ENCODE results near the gene CCDC152.
A peak's percentile ranks its signal among the peaks of the same experiment; 100 is the strongest.
"Not testable (repeated sequence)": the region's sequence is repeated elsewhere in the genome, so short reads cannot be mapped to it uniquely, and the experiment has no call there.

The CCDC152 gene, protein sequence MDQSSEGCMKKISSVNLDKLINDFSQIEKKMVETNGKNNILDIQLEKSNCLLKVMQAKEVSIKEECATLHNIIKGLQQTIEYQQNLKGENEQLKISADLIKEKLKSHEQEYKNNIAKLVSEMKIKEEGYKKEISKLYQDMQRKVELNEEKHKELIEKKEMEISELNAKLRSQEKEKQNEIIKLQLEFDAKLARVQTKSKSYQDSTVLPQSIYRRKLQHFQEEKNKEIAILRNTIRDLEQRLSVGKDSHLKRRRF

DNA sequence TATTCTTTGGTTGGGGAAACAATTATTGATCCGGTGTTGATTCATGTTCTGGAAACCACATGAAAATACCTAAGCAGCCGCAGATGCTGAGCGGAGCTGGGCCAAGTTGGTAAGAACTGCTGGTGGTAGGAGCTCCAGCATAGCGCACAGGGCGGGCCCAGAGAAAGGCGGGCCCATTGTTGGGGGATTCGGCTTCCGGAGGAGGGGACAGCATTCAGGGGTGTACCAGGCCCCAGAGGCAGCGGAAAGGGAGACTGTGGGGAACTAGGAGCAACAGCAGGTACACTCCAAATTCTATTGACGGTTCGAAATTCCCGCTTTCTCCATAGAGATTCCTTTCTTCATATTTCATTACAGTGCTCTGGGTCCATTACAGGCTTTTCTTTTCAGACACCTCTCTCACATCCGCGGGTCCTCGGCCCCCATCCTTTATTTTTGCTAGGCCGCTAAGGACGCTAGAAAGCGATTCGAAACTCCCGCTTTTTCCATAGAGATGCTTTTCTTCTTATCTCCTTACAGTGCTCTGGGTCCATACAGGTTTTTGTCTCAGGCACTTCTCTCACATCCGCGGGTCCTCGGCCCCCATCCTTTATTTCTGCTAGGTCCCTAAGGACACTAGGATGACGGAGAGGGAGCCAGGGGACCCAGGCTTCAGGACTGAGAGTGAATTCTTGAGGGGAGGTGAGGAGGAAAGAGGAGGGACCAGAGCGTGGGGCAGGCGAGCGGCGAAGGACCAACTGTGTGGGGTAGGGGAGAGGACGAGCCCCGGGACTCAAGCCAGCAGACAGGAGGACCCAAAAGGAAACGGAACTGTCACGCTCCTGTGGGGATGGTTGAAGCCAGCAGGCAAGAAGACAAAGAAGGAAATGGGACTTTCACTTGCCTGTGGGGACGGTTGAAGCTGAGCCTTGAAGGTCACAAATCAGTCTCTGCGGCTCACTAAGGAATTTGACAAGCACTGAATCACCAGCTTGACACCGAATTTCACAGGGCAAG, at the start of gene CCDC152:
CCDC152 (plus strand) TSS at position 213 of the 996 bp plus-strand sequence. CDS start 2,304 bp downstream, outside the sequence.
- DNase-seq, result peak; percentile 77 to 83

DNA sequence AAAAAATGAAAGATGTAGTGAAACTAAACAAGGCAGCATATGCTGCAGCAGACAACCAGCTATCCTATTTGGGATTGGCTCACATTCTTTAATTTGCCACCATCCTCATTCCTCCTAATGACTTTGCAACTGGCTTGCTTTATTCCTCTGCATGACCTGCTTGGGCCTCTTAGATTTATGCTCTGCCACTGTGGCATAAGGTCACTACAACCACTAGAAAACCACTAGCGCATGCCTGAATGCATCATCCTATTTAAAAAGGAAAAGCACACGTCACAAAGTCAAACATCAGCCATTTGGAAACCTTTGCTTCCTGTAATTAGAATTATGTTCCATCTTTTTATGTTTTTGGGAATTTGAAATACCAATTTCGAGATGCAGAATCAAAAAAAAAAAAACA, 40.8 kb upstream of the CCDC152 start:
- DNase-seq, result no peak

DNA sequence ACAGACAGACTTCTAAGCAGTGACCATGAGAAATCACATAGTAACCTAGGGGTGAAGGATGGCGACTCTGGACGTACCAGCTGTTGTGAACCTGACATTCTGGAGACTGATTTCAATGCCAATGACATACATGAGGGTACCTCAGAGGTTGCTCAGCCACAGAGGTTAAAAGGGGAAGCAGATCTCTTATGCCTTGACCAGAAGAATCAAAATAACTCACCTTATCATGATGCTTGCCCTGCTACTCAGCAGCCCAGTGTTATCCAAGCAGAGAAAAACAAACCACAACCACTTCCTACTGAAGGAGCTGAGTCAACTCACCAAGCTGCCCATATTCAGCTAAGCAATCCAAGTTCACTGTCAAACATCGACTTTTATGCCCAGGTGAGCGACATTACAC, 38.0 kb upstream of the CCDC152 start:
- no peak for DNase-seq

DNA sequence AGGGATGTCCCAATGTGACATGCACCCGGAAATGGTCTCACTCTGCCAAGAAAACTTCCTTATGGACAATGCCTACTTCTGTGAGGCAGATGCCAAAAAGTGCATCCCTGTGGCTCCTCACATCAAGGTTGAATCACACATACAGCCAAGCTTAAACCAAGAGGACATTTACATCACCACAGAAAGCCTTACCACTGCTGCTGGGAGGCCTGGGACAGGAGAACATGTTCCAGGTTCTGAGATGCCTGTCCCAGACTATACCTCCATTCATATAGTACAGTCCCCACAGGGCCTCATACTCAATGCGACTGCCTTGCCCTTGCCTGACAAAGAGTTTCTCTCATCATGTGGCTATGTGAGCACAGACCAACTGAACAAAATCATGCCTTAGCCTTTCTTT, 37.6 kb upstream of the CCDC152 start:
- peak in 1 of 2 experiments; percentile 18 for DNase-seq

DNA sequence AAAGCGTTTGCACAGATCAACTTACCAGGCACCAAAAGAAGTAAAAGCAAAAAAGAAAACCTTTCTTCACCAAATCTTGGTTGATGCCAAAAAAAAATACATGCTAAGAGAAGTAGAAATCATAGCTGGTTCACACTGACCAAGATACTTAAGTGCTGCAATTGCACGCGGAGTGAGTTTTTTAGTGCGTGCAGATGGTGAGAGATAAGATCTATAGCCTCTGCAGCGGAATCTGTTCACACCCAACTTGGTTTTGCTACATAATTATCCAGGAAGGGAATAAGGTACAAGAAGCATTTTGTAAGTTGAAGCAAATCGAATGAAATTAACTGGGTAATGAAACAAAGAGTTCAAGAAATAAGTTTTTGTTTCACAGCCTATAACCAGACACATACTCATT, 36.4 kb upstream of the CCDC152 start:
- no peak for DNase-seq

DNA sequence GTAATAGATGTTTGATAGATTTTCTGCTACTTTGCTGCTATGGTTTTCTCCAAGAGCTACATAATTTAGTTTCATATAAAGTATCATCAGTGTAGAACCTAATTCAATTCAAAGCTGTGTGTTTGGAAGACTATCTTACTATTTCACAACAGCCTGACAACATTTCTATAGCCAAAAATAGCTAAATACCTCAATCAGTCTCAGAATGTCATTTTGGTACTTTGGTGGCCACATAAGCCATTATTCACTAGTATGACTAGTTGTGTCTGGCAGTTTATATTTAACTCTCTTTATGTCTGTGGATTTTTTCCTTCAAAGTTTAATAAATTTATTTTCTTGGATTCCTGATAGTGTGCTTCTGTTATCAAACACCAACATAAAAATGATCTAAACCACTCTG, 35.1 kb upstream of the CCDC152 start:
- no peak for DNase-seq

DNA sequence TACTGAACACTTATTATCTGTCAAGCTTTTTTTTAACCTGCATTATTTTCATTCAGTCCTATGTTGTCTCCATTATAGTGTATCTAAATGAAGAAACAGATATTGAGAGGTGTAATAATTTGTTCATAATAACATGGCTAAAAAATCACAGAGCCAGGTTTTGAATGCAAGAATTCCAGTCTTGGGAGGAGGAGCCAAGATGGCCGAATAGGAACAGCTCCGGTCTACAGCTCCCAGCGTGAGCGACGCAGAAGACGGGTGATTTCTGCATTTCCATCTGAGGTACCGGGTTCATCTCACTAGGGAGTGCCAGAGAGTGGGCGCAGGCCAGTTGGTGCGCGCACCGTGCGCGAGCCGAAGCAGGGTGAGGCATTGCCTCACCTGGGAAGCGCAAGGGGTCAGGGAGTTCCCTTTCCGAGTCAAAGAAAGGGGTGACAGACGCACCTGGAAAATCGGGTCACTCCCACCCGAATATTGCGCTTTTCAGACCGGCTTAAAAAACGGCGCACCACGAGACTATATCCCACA, 22.0 kb upstream of the CCDC152 start:
- not testable (repeated sequence) for DNase-seq

DNA sequence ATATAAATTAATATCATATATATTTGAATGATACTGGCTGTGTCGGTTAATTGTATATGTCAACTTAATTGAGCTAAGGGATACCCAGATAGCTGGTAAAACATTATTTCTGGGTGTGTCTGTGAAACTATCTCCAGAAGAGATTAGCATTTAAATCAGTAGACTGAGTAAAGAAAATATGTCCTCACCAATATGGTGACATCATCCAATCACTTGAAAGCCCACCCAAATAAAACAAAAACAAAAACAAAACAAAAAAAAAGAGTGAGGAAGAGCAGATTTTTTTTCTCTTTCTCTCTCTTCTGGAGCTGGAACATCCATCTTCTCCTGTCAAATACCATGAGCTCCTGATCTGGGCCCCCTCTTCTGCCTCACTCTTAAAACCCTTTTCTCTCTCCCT, 15.7 kb upstream of the CCDC152 start:
- DNase-seq, result no peak

DNA sequence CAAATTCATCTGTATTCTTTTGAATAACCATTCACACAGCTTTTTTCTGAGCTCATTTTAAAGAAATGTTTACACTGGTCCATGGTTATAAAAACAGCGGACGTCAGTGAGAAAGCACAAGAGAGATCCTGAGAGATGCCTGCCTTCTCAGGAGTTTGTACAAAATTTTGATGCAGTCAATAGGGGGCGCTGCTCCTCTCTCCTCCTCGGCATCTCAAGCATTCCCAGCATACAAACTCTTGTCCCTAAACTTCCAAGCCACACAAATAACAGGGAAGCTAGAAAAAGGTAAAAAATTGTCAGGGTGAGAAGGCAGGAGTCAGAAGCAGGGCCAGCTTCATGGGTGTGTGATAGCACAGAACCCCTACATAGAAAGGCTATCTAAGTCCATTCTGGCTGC, 11.2 kb upstream of the CCDC152 start:
- no peak for DNase-seq

DNA sequence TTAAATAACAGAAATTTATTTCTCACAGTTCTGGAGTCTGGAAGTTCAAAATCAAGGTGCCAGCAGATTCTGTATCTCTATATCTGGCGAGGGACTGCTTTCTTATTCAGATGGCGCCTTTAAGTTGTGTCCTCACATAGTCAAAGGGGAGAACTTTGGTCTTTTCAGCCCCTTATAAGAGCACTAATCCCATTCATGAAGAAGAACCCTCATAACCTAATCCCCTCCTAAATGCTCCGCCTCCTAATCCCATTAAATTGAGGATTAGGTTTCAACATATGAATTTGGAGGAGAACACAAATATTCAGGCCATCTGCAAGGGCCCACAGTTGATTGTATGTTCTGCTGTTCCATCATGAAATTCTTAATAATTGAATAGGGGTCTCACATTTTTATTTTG, 10.8 kb upstream of the CCDC152 start:
- DNase-seq, result no peak

DNA sequence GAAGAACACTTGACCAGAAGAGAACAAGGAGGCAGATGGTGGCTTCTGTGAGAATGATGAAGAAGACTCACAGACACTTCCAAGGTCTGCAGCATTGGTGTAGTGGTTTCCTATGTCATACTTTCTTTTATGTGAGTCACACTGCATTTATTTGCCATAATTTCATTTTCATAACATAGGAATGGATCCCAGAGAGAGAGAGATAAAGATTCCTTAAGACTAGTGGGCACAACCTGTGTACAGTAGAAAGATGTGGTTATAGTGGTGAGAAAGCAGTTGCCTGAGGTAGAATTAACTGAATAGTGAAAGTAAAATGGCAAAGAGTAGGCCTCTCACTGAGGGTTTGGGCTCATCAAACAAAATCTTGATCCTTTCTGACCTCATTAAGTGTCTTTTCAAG, 7.6 kb upstream of the CCDC152 start:
- no peak for DNase-seq

DNA sequence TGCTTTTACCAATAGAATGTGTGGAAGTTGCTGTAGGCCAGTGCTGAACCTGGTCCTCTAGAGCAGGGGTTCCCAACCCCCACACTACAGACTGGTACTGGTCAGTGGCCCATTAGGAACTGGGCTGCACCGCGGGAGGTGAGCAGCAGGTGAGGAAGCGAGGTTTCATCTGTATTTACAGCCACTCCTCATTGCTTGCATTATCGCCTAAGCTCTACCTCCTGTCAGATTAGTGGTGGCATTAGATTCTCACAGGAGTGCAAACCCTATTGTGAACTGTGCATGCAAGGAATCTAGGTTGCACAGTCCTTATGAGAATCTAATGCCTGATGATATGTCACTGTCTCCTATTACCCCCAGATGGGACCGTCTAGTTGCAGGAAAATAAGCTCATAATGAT, 6.1 kb upstream of the CCDC152 start:
- DNase-seq, result no peak

DNA sequence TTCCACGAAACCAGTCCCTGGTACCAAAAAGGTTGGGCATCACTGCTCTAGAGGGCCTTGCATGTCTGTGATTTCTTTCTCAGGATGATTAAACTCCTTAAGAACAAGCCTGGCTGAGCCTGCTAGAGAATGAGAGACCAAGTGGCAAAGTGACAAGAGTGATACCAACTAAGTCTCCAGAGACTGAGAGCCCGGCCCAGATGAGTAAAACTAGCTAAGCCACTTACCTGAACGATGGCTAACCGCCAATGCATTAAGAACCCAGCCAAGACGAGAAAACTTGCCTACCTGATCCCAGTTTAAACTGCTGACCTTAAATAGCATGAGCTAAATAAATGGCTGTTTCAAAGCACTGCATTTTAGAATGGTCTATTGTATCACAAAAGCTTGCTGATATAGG, 5.6 kb upstream of the CCDC152 start:
- DNase-seq, result no peak

DNA sequence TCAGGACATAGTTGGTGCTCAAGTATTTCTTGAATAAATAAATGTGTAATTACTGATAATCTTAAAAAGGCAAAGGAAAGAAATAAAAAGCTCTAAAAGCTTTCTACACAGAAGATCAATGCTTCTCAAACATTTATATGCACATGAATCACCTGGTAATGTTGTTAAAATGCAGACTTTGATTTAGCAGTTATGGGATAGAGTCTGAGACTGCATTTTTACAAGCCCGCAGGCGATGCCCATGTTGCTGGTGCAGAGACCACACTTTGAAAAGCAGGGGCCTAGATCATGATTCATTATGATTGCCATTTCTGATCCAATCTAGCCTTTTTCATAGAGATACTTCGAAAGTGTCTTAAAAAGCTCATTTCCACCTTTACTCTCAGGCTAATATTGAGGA, 3.5 kb upstream of the CCDC152 start:
- no peak for DNase-seq

DNA sequence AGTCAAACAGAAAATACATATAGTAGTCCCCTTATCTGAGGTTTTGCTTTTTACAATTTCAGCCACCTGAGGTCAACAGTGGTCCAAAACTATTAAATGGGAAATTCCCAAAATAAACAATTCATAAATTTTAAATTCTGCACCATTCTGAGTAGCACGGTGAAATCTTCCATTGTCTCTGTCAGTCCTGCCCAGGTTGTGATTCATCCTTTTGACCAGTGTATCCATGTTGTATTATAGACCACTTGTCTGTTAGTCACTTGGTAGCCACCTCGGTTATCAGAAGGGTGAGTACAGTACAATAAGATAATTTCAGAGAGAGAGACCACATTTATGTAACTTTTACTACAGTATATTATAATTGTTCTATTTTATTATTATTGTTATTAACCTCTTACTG, 2.8 kb downstream of the CCDC152 start:
- DNase-seq, result no peak

DNA sequence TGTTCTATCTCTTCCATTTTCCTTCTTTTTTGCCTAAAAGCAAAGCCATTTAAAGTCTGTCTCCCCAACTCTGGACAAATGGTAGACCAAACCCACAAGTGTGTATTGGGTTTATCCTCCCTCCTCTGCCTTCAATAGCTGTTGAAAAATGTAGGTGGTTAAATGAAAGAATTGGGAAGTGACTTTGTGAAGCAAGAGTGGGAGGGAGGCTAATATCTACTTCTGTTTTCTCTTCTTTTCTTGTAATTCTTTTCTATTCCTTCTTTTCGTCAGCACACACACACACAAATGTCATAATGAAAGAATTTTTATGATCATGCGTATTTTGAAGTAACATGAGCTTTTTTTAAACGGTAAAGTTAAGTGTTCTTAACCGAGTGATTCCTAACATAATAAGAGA, 3.8 kb downstream of the CCDC152 start:
- DNase-seq, result no peak

DNA sequence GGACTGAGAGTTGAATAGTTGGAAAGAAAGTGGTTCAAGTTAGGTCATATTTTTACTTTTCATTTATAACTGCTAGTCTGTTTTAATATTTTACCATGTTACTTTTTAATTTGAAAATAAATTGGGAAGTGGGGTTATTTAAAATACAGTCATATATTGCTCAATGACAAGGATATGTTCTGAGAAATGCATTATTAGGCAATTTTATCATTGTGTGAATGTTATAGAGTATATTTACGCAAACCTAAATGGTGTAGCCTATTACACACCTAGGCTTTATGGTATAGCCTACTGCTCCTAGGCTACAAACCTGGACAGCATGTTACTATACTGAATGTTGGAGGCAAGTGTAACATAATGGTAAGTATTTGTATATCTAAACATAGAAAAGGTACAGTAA, 5.2 kb downstream of the CCDC152 start:
- no peak for DNase-seq

DNA sequence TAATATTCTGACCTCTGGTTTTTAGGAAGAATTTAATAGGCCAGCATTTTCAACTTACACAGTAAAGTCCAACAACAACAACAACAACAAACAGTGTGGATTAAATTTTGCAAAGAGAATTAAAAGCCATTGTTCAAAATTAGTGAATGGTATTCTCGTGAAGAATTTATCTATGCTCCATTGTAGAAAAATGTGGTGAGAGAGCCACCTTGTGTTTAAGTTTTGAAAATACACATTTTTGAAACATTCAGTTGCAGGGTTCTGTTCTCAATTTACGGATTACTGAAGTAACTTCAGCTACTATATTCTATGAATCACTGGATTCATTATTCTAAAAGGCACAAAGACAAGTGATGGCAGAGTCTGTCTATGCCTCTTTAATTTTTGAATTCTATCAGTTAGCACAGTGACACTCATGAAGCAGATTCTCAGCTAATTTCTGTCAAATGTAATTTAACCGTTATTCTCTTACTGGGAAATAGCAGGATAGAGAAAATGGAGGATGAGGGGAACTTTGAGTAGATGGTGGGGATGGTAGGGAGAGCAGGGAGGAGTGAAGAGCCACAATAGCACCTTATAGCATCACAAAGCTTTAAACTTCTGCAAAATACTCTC, 11.0 kb downstream of the CCDC152 start:
- DNase-seq, result no peak

DNA sequence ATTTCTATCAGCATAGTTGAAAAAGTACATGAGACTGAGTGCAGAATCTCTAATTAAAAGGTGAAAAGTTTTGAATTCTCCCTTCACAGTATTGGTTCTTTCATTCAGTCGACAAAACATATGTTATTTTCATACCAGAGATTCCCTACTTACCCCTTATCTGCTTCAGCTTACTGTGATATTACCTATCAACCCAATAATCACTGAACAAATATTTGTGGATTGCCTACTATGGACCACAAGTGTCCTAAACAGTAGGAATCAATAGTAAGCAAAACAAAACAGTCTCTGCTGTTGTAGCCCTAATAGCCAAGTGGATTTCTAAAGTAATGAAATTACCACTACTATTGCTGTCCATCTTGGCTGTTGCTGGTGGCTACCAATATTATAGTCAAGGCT, 11.5 kb downstream of the CCDC152 start:
- no peak for DNase-seq

DNA sequence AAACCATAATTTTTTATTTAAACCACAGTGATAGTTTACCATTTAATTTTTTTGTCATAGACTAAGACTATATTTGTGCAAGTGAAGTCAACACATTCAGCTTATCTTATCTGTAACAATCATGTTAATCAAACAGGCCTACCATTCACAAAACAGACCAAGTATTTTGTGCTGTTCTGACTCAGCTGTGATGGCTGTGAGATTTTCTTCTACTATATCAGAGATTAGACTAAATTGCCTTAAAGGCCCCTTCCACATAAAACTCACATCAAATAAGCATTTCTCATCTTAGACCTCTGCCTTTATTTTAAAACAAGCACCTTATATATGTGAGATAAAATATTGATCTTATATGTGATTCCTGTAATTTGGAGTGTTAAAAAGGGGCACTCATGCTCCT, 13.4 kb downstream of the CCDC152 start:
- DNase-seq, result no peak

DNA sequence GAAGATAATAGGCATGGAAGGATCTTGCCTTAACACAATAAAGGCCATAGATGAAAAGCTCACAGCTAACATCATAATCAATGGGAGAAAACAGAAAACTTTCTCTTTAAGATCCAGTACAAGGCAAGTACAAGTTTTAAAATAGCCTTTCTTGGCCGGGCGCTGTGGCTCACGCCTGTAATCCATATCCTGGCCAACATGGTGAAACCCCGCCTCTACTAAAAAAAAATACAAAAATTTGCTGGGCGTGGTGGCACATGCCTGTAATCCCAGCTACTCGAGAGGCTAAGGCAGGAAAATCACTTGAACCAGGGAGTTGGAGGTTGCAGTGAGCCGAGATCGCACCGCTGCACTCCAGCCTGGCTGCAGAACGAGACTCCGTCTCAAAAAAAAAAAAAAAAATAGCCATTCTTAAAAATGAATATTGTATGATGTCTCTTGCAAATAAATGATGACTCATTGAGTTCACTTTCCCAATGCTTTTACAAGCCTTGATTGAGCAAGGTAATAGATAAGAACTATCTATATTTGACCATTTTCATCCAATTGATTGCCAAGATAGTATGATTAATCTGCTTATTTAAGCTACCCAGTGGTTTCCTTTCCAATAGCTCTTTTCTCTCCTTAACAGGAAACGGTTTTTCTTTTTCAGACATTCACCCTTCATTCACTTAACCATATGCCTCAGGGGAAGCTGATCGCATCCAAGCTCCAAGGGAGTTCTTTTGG, 15.8 kb downstream of the CCDC152 start:
- no peak for DNase-seq

DNA sequence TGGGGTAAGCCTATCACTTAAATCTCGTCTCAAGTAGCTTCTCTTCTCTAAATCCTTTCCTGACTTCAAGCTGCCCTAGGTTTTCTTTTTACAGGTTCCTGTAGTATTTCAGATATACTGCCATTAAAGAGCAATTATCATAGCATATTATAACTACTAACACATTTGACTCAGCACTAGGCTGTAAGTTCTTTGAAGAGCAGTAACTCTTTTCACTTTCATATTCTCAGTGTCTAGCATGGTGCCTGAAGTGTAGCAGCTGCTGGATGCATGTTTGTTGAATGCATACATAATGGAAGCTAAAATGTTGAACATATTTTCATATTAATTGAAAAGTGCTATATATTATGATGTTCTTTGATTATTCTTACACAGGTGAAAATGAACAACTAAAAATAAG, 22.5 kb downstream of the CCDC152 start:
- no peak for DNase-seq

DNA sequence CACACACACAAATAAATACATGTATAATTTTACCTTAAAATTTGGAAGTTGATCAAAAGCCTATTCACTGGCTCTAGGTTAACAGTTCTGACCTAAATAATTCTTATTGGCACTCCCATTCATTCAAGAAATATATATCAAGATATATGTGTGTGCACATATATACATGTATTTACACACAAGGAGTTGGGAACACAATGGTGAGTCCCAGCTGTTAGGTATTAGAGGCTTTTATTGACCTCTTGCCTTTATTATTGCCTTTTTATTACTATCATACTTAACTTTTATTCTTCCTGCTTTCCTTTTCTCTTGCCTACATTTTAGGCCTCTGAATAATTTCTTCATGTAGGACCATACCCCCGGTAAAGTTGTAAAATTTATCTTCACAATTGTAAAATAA, 25.0 kb downstream of the CCDC152 start:
- DNase-seq, result no peak
